Measurements from ENCODE around the gene HOXA4.

DNA sequence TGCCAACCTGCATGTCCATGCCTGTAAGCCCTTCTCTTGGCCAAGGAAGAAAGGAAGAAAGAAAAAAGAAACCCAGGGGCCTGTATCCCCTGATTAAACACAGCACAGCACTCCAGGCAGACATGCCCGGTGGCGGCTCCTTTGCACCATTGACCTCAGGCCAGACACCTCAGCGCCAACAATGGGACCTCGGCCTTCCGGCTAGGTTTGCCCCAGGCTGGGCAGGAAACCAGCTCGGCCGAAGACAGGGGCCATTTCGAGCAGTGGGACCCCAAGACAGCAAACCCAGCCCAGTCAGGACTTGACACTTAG, 40.7 kb upstream of the HOXA4 start:
- TF ChIP-seq CTCF (conservative IDR thresholded peaks at IDR 0.05; ENCODE audit: low read depth, low read length) (no peak), CEBPB (IDR thresholded peaks at IDR 0.05; ENCODE audit: low read depth, low read length) (no peak), MXI1 (IDR thresholded peaks at IDR 0.05; ENCODE audit: borderline replicate concordance, low read depth, low read length) (no peak), RFX5 (IDR thresholded peaks at IDR 0.05; ENCODE audit: low read depth, low read length) (no peak), SMC3 (IDR thresholded peaks at IDR 0.05; ENCODE audit: low read depth, low read length) (no peak), NFE2L2 (IDR thresholded peaks at IDR 0.05; ENCODE audit: low read depth, low read length) (no peak), RAD21 (IDR thresholded peaks at IDR 0.05; ENCODE audit: low read length) (no peak), POLR2A (IDR thresholded peaks at IDR 0.05; ENCODE audit: low read depth, low read length) (no peak), MAFK (IDR thresholded peaks at IDR 0.05; ENCODE audit: low read depth, low read length) (no peak), CHD1 (IDR thresholded peaks at IDR 0.05; ENCODE audit: low read depth, low read length) (no peak), MAZ (IDR thresholded peaks at IDR 0.05; ENCODE audit: borderline replicate concordance, low read depth, low read length) (no peak)
- TF ChIP-seq, protein P1, sequence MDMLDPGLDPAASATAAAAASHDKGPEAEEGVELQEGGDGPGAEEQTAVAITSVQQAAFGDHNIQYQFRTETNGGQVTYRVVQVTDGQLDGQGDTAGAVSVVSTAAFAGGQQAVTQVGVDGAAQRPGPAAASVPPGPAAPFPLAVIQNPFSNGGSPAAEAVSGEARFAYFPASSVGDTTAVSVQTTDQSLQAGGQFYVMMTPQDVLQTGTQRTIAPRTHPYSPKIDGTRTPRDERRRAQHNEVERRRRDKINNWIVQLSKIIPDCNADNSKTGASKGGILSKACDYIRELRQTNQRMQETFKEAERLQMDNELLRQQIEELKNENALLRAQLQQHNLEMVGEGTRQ (IDR thresholded peaks at IDR 0.05; ENCODE audit: low read depth, low read length): no peak

Measured in IMR-90 (cell line).